Testis (tissue), 2 donors: ENCODE data around the gene MARK2.

Experiments used
- CTCF ChIP-seq, 3 experiments: fragments of 450-650 bp in 2 of 3; fragments of 200-600 bp in 1 of 3; sonication (generic) in 1 of 3; IDR thresholded peaks; one replicate each; pipeline ENCODE4 v1.5.1; 2016 to 2019; ENCODE audit warnings: antibody characterized with exemption in 3 of 3, mild to moderate bottlenecking in 2 of 3, moderate library complexity in 1 of 3
- POLR2A ChIP-seq: fragments of 450-650 bp; IDR thresholded peaks from one replicate; pipeline ENCODE4 v1.6.1; 2017; ENCODE audit warnings: antibody characterized with exemption, mild to moderate bottlenecking, moderate library complexity

- TF ChIP-seq CTCF (IDR thresholded peaks at IDR 0.05), result no peak
- no peak for TF ChIP-seq POLR2A
Observed at GRCh38 chr11:63917692-63918506, 79.0 kb downstream of the MARK2 start.
